Karpas-422 (cell line): ENCODE measurements around the gene ABAT. TPM values are rescaled to one million over a fixed set of nuclear protein-coding genes. Genes with fewer than 3 reads are reported as not detected.

Source experiments
- DNase-seq: peaks from one replicate; pipeline ENCODE4 v3.0.0-alpha.2; 2015
- H2AFZ ChIP-seq: fragments of 200-600 bp; sonication (generic); 2 replicates; pipeline ENCODE4 v1.6.1; 2014; ENCODE audit warnings: antibody characterized with exemption, low read length, mixed read lengths
- H3K27ac ChIP-seq: fragments of 200-600 bp; sonication (generic); 2 replicates; pipeline ENCODE4 v1.5.1; 2014; ENCODE audit warnings: mild to moderate bottlenecking, low read length, moderate library complexity
- H3K27me3 ChIP-seq: fragments of 200-600 bp; sonication (generic); 2 replicates; pipeline ENCODE4 v1.6.1; 2014; ENCODE audit warnings: low read length, mixed read lengths
- H3K36me3 ChIP-seq: fragments of 200-600 bp; sonication (generic); 2 replicates; pipeline ENCODE4 v1.6.1; 2014; ENCODE audit warnings: low read length, mixed read lengths; ENCODE audit not compliant: insufficient read depth
- H3K4me1 ChIP-seq: fragments of 200-600 bp; sonication (generic); 2 replicates; pipeline ENCODE4 v1.6.1; 2014; ENCODE audit warnings: mild to moderate bottlenecking, low read length, mixed read lengths
- H3K4me2 ChIP-seq: fragments of 200-600 bp; sonication (generic); 2 replicates; pipeline ENCODE4 v1.6.1; 2014; ENCODE audit warnings: low read length, low read depth, mild to moderate bottlenecking; ENCODE audit not compliant: poor library complexity, severe bottlenecking
- H3K4me3 ChIP-seq: fragments of 200-600 bp; sonication (generic); 2 replicates; pipeline ENCODE4 v1.5.1; 2014; ENCODE audit warnings: mild to moderate bottlenecking, antibody characterized with exemption, low read length, mixed read lengths
- H3K79me2 ChIP-seq: fragments of 200-600 bp; sonication (generic); 2 replicates; pipeline ENCODE4 v1.6.1; 2014; ENCODE audit warnings: mild to moderate bottlenecking, low read length, mixed read lengths
- H3K9ac ChIP-seq: fragments of 200-600 bp; sonication (generic); 2 replicates; pipeline ENCODE4 v1.6.0; 2014; ENCODE audit warnings: low read length
- H3K9me2 ChIP-seq: fragments of 200-600 bp; sonication (generic), shearing (Covaris generic); replicated peaks from 2 replicates; pipeline ENCODE4 v1.6.0; 2014; ENCODE audit warnings: mild to moderate bottlenecking, low read length, moderate library complexity; ENCODE audit not compliant: insufficient read depth
- H3K9me3 ChIP-seq: fragments of 300-700, 200-600 bp; sonication (generic); 2 replicates; pipeline ENCODE4 v1.6.1; 2014; ENCODE audit warnings: low read length, mixed read lengths
- H4K20me1 ChIP-seq: fragments of 200-600 bp; sonication (generic); 2 replicates; pipeline ENCODE4 v1.6.1; 2014; ENCODE audit warnings: mild to moderate bottlenecking, antibody characterized with exemption, low read length, low read depth; ENCODE audit not compliant: insufficient read depth
- total RNA-seq: library from RNA; depleted of rRNA; stranded (reverse); fragments of >200 nt; shearing (Covaris generic); gene quantifications from 2 replicates; pipeline ENCODE4 v1.2.3, GENCODE V29; 2014; ENCODE audit warnings: low replicate concordance

Gene ABAT
- total RNA-seq, 1 experiment from 2014 or later: 8.2 TPM

DNA sequence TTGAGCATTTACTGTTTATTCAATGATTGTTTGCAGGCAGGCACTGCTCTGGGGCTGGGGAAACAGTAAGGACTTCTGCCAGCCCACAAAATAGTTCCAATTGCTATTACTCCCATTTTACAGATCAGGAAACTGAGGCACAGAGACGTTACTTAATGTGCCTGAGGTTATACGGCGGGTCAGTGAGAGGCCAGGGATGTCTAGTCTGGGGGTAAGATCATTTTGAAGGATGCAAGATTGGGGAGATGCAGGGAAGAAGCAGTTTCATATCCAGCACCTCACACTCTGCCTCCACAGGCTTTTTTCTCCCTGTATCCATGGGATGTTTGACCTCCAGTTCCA, 46.5 kb downstream of the ABAT start:
- Histone ChIP-seq H3K9ac (no peak overlapping the region), H3K9me3 (no peaks in the 10 kb centered on the region), H3K79me2 (no peaks in the 10 kb centered on the region), H3K4me1 (peaks cover 6% of the 10 kb centered on the region), H3K4me2 (no peak overlapping the region), H2AFZ (no peak overlapping the region), H3K4me3 (no peak overlapping the region), H3K9me2 (no peaks in the 10 kb centered on the region), H3K27me3 (no peaks in the 10 kb centered on the region), H4K20me1 (no peaks in the 10 kb centered on the region), H3K36me3 (no peaks in the 10 kb centered on the region), H3K27ac (no peak overlapping the region)
- DNase-seq: no peak

DNA sequence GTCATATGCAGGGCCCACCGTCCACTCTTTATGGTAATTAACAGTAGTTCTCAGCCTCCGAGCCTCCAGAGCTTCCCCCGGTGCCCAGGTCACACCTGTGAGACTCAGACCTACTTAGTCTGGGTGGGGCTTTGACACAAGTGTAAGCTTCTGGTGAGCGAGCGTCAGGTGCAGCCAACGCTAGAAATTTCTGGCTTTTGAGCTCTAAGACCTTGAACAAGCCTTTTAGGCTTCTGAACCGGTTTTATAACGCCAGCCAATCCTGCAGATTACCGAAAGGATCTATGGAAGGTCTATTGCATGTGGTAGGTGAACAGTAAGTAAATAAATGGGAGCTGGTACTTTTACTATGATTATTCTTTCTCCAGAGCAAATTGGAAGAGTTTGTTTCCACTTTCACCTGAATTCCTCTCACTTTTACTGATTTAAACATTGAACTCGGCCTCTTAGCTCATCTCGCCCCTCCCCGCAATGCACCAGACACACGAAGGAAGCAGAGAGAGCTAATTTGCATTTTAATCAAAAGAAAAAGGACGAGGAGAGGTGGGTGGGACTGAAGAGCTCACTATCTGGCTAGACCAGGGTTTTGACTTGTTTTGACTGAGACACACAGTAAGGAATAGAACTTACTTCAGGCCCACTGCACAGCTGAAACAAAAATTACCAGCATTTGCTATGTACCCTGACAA, 47.1 kb downstream of the ABAT start:
- DNase-seq: no peak
- Histone ChIP-seq H4K20me1 (no peaks in the 10 kb centered on the region), H3K4me1 (peaks cover 6% of the 10 kb centered on the region), H3K4me2 (no peak overlapping the region), H3K27ac (no peak overlapping the region), H3K4me3 (no peak overlapping the region), H3K27me3 (no peaks in the 10 kb centered on the region), H2AFZ (no peak overlapping the region), H3K79me2 (no peaks in the 10 kb centered on the region), H3K9ac (no peak overlapping the region), H3K9me3 (no peaks in the 10 kb centered on the region), H3K9me2 (no peaks in the 10 kb centered on the region), H3K36me3 (no peaks in the 10 kb centered on the region)

DNA sequence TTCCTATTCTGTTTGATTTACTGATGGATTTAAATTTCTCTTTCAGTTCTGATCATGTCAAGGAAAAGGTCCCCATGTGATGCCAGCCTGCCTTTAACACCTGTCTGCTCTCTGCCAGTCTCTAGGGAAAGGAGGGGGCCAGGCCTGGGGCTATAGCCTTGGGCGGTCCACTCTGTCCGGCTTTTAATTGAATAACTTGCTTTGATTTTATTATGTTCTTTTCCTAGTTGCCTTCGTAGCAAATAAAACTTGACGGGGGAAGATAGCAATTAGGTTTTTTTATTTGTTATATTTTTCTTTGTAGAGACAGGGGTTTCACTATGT, 47.6 kb downstream of the ABAT start:
- Histone ChIP-seq H3K9me2 (no peaks in the 10 kb centered on the region), H3K4me2 (no peak overlapping the region), H3K4me1 (peaks cover 6% of the 10 kb centered on the region), H4K20me1 (no peaks in the 10 kb centered on the region), H3K9ac (no peak overlapping the region), H3K9me3 (no peaks in the 10 kb centered on the region), H3K4me3 (no peak overlapping the region), H3K36me3 (no peaks in the 10 kb centered on the region), H3K79me2 (no peaks in the 10 kb centered on the region), H3K27me3 (no peaks in the 10 kb centered on the region), H3K27ac (no peak overlapping the region), H2AFZ (no peak overlapping the region)
- no peak for DNase-seq

DNA sequence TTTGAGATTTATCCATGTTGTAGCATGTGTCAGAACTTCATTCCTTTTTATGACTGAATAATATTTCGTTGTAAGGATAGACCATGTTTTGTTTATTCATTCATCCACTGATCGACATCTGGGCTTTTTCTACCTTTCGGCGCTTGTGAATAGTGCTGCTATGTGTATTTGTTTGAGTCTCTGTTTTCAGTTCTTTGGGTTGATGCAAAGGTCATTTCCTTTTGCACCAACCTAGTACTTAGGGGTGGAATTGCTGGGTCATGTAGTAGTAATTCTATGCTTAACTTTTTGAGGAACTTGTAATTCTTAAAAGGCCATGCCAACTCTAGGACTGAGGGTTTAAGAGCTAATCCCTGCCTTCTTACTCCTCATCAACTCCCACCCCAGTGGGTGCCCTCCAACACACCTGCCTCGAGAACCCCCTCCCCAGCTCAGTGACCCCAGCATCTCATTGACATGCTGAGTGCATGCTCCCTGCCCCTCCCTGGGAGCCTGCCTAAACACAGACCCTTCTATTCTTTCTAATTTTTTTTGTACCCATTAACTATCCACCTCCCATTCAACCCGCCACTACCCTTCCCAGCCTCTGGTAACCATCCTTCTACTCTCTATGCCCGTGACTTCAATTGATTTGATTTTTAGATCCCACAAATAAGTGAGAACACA, 51.2 kb downstream of the ABAT start:
- no peak overlapping the region for H3K4me2 ChIP-seq
- no peaks in the 10 kb centered on the region for H3K27me3 ChIP-seq
- no peaks in the 10 kb centered on the region for H3K79me2 ChIP-seq
- no peak overlapping the region for H3K4me3 ChIP-seq
- no peak overlapping the region for H3K9ac ChIP-seq
- no peaks in the 10 kb centered on the region for H4K20me1 ChIP-seq
- no peaks in the 10 kb centered on the region for H3K36me3 ChIP-seq
- no peaks in the 10 kb centered on the region for H3K9me2 ChIP-seq
- DNase-seq: no peak
- peaks cover 6% of the 10 kb centered on the region for H3K4me1 ChIP-seq
- no peak overlapping the region for H3K27ac ChIP-seq
- H2AFZ ChIP-seq: no peak overlapping the region
- H3K9me3 ChIP-seq: no peaks in the 10 kb centered on the region

DNA sequence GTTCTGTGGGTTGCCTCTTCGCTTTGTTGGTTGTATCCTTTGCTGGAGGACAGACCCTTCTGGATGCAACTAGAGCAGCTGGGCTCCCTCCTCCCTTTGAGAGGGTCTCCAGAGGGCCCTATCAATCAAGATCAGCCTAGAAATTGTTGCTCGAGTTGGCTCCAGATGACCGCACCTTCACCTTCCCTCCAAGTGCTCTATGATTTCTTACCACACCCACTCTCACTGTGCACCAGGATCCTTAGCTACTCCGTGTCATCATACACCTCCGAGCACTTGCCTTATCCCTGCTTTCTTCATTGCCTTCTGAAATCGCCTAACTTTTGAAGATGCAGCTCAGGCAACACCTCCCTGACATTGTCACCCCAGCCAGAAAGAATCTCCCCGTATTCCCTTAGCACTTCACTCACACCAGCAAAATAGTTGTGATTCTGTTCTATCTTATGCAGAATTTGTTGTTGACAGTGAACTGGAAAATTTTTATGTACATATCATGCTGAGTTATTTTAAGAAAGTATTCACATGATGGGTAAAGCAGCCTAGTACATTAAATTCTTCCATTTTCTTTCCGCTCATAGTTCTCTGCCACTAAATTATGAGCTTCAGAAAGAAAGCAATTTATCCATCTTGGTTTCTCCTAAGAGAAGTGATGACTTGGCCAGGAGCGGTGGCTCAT, 52.9 kb downstream of the ABAT start:
- H3K4me3 ChIP-seq: no peak overlapping the region
- no peak overlapping the region for H3K4me2 ChIP-seq
- H3K9me3 ChIP-seq: no peaks in the 10 kb centered on the region
- no peaks in the 10 kb centered on the region for H3K4me1 ChIP-seq
- no peaks in the 10 kb centered on the region for H4K20me1 ChIP-seq
- H3K27ac ChIP-seq: no peak overlapping the region
- H3K79me2 ChIP-seq: no peaks in the 10 kb centered on the region
- no peaks in the 10 kb centered on the region for H3K9me2 ChIP-seq
- H3K36me3 ChIP-seq: no peaks in the 10 kb centered on the region
- no peak overlapping the region for H2AFZ ChIP-seq
- DNase-seq: no peak
- H3K27me3 ChIP-seq: no peaks in the 10 kb centered on the region
- no peak overlapping the region for H3K9ac ChIP-seq

DNA sequence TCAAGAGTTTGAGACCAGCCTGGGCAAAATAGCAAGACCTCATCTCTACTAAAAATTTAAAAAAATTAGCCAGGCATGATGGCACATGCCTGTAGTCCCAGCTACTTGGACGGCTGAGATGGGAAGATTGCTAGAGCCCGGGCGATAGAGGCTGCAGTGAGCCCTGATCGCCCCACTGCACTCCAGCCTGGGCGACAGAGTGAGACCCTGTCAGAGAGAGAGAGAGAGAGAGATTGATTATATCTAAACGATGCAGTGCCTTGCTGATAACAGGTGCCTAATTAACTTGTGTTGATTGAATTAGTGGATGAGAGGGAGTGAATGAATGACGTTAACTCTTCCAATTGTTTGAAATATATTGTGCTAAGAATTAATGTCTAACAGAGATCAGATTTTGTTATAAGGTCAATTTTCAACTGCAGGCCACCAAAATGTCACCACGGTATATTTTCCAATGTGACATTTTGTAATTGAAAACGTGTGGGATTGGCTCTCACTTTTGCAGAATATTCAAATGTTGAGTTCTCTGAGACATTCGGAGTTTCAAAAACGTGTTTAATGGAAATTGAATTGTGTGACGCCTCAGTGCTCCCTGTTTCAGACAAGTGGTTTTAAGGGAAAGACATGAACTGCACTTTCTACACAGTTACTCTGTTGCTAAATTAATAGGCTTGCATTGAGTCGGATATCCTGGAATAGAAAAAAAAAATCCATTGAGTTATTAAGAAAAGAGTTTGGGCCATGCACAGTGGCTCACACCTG, 53.6 kb downstream of the ABAT start:
- no peak overlapping the region for H2AFZ ChIP-seq
- no peaks in the 10 kb centered on the region for H3K27me3 ChIP-seq
- no peaks in the 10 kb centered on the region for H3K36me3 ChIP-seq
- no peak overlapping the region for H3K4me2 ChIP-seq
- no peaks in the 10 kb centered on the region for H3K9me3 ChIP-seq
- H3K9ac ChIP-seq: no peak overlapping the region
- no peaks in the 10 kb centered on the region for H4K20me1 ChIP-seq
- H3K9me2 ChIP-seq: no peaks in the 10 kb centered on the region
- no peaks in the 10 kb centered on the region for H3K79me2 ChIP-seq
- H3K4me3 ChIP-seq: no peak overlapping the region
- no peaks in the 10 kb centered on the region for H3K4me1 ChIP-seq
- no peak for DNase-seq
- H3K27ac ChIP-seq: no peak overlapping the region

DNA sequence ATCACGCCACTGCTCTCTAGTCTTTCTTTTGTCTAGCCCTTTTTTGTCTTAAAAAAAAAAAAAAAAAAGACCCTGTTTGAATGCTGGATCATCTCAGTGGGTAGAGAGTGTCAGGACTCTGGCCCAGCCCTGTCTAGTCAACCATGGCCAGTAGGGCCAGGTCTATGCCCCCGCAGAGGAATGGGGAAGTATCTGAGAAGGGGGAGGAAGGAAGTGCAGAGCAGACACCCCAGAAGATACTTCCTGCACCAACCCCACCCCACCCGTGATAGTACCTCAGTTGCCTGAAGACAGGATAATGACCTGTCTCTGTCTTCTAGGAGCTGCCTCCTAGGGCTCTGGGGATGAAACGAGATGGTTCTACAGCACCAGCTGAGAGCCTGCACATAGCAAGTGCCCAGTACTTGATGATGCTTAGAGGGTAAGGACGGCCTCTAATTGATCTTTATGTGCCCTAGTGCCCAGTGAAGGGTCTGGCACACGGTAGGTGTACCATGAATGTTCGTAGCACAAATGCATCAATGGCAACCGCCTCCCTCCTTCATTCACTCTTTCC, 55.4 kb downstream of the ABAT start:
- Histone ChIP-seq H3K4me1 (no peaks in the 10 kb centered on the region), H3K9me2 (no peaks in the 10 kb centered on the region), H3K27me3 (no peaks in the 10 kb centered on the region), H3K4me3 (no peak overlapping the region), H3K9me3 (no peaks in the 10 kb centered on the region), H3K79me2 (no peaks in the 10 kb centered on the region), H3K4me2 (no peak overlapping the region), H4K20me1 (no peaks in the 10 kb centered on the region), H3K36me3 (no peaks in the 10 kb centered on the region), H2AFZ (no peak overlapping the region), H3K9ac (no peak overlapping the region), H3K27ac (no peak overlapping the region)
- DNase-seq: no peak

DNA sequence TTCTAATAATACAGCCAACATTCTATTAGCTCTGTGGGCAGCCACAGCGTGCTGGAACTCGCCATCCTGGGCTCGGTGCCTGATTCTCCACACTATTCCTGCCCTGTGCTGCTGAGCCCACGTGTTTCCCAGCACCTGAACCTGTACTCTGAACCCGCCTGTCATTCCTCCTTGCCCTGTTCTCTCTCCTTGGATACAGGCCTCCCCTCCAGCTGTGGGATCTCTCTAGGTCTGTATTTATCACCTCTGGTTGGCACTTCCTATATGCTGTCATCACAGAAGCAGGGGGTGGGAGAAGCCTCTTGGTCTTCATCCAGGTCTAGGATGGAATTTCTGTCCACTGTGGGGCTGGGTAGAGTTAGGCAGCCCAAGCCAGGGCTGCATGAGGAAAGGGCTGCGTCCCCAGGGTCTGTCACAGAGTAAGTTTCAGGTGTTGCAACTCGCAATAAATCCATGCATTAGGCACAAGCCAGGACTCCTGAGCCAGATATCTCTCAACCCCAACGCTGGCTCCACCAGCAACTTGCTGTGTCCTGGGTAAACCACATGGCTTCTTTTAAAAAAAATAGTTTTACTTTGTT, 56.0 kb downstream of the ABAT start:
- Histone ChIP-seq H3K4me2 (no peak overlapping the region), H2AFZ (no peak overlapping the region)
- DNase-seq: no peak

More for the DNA sequence above, 56.0 kb downstream of the ABAT start:
- Histone ChIP-seq H3K9me2 (no peaks in the 10 kb centered on the region), H3K27ac (no peak overlapping the region), H3K79me2 (no peaks in the 10 kb centered on the region), H4K20me1 (no peaks in the 10 kb centered on the region), H3K9me3 (no peaks in the 10 kb centered on the region), H3K36me3 (no peaks in the 10 kb centered on the region), H3K4me3 (no peak overlapping the region), H3K27me3 (no peaks in the 10 kb centered on the region), H3K4me1 (no peaks in the 10 kb centered on the region), H3K9ac (no peak overlapping the region)
